ENCODE measurements around the gene DESI1.

Gene DESI1

GRCh38 chr22:41621911-41622179, 1.0 kb upstream of the DESI1 start:
- Histone ChIP-seq H3K27ac (peak overlapping the region; percentile 99), H3K4me1 (peaks cover 10% of the 10 kb centered on the region), H3K79me2 (peaks cover 30% of the 10 kb centered on the region), H3K9ac (peak overlapping the region; percentile 80), H3K36me3 (ENCODE audit: control insufficient read depth, insufficient read depth, low read length) (no peaks in the 10 kb centered on the region), H3K27me3 (ENCODE audit: control insufficient read depth, insufficient read depth, low read length) (no peaks in the 10 kb centered on the region), H3K9me3 (ENCODE audit: control insufficient read depth, low read length) (no peaks in the 10 kb centered on the region), H2AFZ (peak overlapping the region; percentile 95), H3K4me2 (ENCODE audit: low read length) (peak overlapping the region; percentile 93), H3K4me3 (ENCODE audit: low read depth, low read length) (peak overlapping the region; percentile 100)
- TF ChIP-seq CTCF (IDR thresholded peaks at IDR 0.05) = no peak

GRCh38 chr22:41621099-41621910, 462 bp upstream of the DESI1 start, which contains the start of gene XRCC6:
XRCC6 (plus strand) TSS chr22:41621295; CDS start chr22:41622005, 710 bp downstream.
- Histone ChIP-seq H3K4me3 (ENCODE audit: low read depth, low read length) (peak within 1 kb of the TSS; percentile 100), H3K4me2 (ENCODE audit: low read length) (peak within 1 kb of the TSS; percentile 93), H3K27ac (peak within 1 kb of the TSS; percentile 99), H3K79me2 (peaks cover 27% of the 10 kb centered on the region), H3K36me3 (ENCODE audit: control insufficient read depth, insufficient read depth, low read length) (no peaks in the 10 kb centered on the region), H2AFZ (peak within 1 kb of the TSS; percentile 95), H3K9ac (peak within 1 kb of the TSS; percentile 80), H3K9me3 (ENCODE audit: control insufficient read depth, low read length) (no peaks in the 10 kb centered on the region), H3K4me1 (peaks cover 10% of the 10 kb centered on the region), H3K27me3 (ENCODE audit: control insufficient read depth, insufficient read depth, low read length) (no peaks in the 10 kb centered on the region)
- TF ChIP-seq CTCF (IDR thresholded peaks at IDR 0.05) = no peak

- peaks cover 10% of the 10 kb centered on the region for H3K4me1 ChIP-seq
- peak overlapping the region; percentile 100 for H3K4me3 ChIP-seq (ENCODE audit: low read depth, low read length)
- TF ChIP-seq CTCF (IDR thresholded peaks at IDR 0.05) = no peak
- peaks cover 25% of the 10 kb centered on the region for H3K79me2 ChIP-seq
- peak overlapping the region; percentile 58 for H2AFZ ChIP-seq
- no peaks in the 10 kb centered on the region for H3K9me3 ChIP-seq (ENCODE audit: control insufficient read depth, low read length)
- peak overlapping the region; percentile 99 for H3K27ac ChIP-seq
- no peak overlapping the region for H3K9ac ChIP-seq
- H3K36me3 ChIP-seq (ENCODE audit: control insufficient read depth, insufficient read depth, low read length) = no peaks in the 10 kb centered on the region
- peak overlapping the region; percentile 92 for H3K4me2 ChIP-seq (ENCODE audit: low read length)
- H3K27me3 ChIP-seq (ENCODE audit: control insufficient read depth, insufficient read depth, low read length) = no peaks in the 10 kb centered on the region
These were observed 759 bp downstream of the DESI1 start for GRCh38 chr22:41619979-41620588.

GRCh38 chr22:41613456-41613855, 7.4 kb downstream of the DESI1 start:
- no peaks in the 10 kb centered on the region for H3K27me3 ChIP-seq (ENCODE audit: control insufficient read depth, insufficient read depth, low read length)
- H3K9me3 ChIP-seq (ENCODE audit: control insufficient read depth, low read length) = no peaks in the 10 kb centered on the region
- no peaks in the 10 kb centered on the region for H3K36me3 ChIP-seq (ENCODE audit: control insufficient read depth, insufficient read depth, low read length)
- H3K9ac ChIP-seq = no peak overlapping the region
- no peak overlapping the region for H3K4me2 ChIP-seq (ENCODE audit: low read length)
- no peak overlapping the region for H2AFZ ChIP-seq
- no peaks in the 10 kb centered on the region for H3K4me1 ChIP-seq
- H3K79me2 ChIP-seq = peaks cover 3% of the 10 kb centered on the region
- no peak overlapping the region for H3K4me3 ChIP-seq (ENCODE audit: low read depth, low read length)
- TF ChIP-seq CTCF (IDR thresholded peaks at IDR 0.05) = no peak
- no peak overlapping the region for H3K27ac ChIP-seq

Data from parathyroid adenoma (tissue), 2 donors.